ENCODE data around the gene GRK6. TPM values are rescaled to one million over a fixed set of nuclear protein-coding genes. Genes with fewer than 3 reads are reported as not detected.
A peak's percentile ranks its signal among the peaks of the same experiment; 100 is the strongest.

The GRK6 gene
- total RNA-seq, 1 donor from 2014 or later: 149 TPM

- no peaks in the 10 kb centered on the region for H3K27me3 Mint-ChIP-seq
- DNase-seq: peak; percentile 100
- peaks cover 52% of the 10 kb centered on the region for H3K4me1 Mint-ChIP-seq
- intact Hi-C loops (cut with micrococcal nuclease): loop anchor here (1.0 to 5.0 kb wide), 6 partner anchors 29 to 419 kb away; partner anchors contain the start of genes PDLIM7 and UIMC1
- peak overlapping the region; percentile 93 for H3K4me3 Mint-ChIP-seq
- H3K36me3 Mint-ChIP-seq (ENCODE audit: low read depth): peaks cover 30% of the 10 kb centered on the region
- H3K27ac Mint-ChIP-seq: peak overlapping the region; percentile 98
- H3K9me3 Mint-ChIP-seq: no peaks in the 10 kb centered on the region
Observed at GRCh38 chr5:177425801-177426565, 493 bp upstream of the GRK6 start.

- Mint-ChIP-seq H3K27ac (peak overlapping the region; percentile 94), H3K4me1 (peaks cover 63% of the 10 kb centered on the region), H3K36me3 (ENCODE audit: low read depth) (peaks cover 39% of the 10 kb centered on the region), H3K27me3 (no peaks in the 10 kb centered on the region), H3K4me3 (peak overlapping the region; percentile 96), H3K9me3 (no peaks in the 10 kb centered on the region)
- intact Hi-C loops (cut with micrococcal nuclease): loop anchor here (2.0 to 5.0 kb wide), 2 partner anchors 63 to 420 kb away; partner anchors contain the start of gene UIMC1
- no peak for DNase-seq
Observed at GRCh38 chr5:177427211-177427822, 841 bp downstream of the GRK6 start.

- DNase-seq: peak; percentile 77
- H3K4me1 Mint-ChIP-seq: peaks cover 66% of the 10 kb centered on the region
- H3K9me3 Mint-ChIP-seq: no peaks in the 10 kb centered on the region
- H3K4me3 Mint-ChIP-seq: peak overlapping the region; percentile 96
- H3K36me3 Mint-ChIP-seq (ENCODE audit: low read depth): peaks cover 41% of the 10 kb centered on the region
- no peaks in the 10 kb centered on the region for H3K27me3 Mint-ChIP-seq
- intact Hi-C loops (cut with micrococcal nuclease): loop anchor here (2.0 to 5.0 kb wide), 2 partner anchors 63 to 421 kb away; partner anchors contain the start of gene UIMC1
- H3K27ac Mint-ChIP-seq: peak overlapping the region; percentile 94
Observed at GRCh38 chr5:177427919-177428573, 1.6 kb downstream of the GRK6 start.

- Mint-ChIP-seq H3K4me3 (peak overlapping the region; percentile 96), H3K27ac (peak overlapping the region; percentile 94), H3K36me3 (ENCODE audit: low read depth) (peaks cover 45% of the 10 kb centered on the region), H3K9me3 (no peaks in the 10 kb centered on the region), H3K4me1 (peaks cover 68% of the 10 kb centered on the region), H3K27me3 (no peaks in the 10 kb centered on the region)
- DNase-seq: peak; percentile 69
- intact Hi-C loops (cut with micrococcal nuclease): loop anchor here (1.0 to 5.0 kb wide), 4 partner anchors 18 to 421 kb away; partner anchors contain the start of genes PRR7 and UIMC1
Observed at GRCh38 chr5:177428574-177429217, 2.2 kb downstream of the GRK6 start.

GRCh38 chr5:177429248-177430040, 3.0 kb downstream of the GRK6 start:
- Mint-ChIP-seq H3K4me3 (peak overlapping the region; percentile 96), H3K27ac (peak overlapping the region; percentile 94), H3K27me3 (no peaks in the 10 kb centered on the region), H3K36me3 (ENCODE audit: low read depth) (peaks cover 51% of the 10 kb centered on the region), H3K9me3 (no peaks in the 10 kb centered on the region), H3K4me1 (peaks cover 72% of the 10 kb centered on the region)
- DNase-seq: peak; percentile 94
- intact Hi-C loops (cut with micrococcal nuclease): loop anchor here (1.0 to 5.0 kb wide), 4 partner anchors 17 to 422 kb away; partner anchors contain the start of genes PRR7 and UIMC1

GRCh38 chr5:177430140-177430951, 3.9 kb downstream of the GRK6 start:
- peaks cover 57% of the 10 kb centered on the region for H3K36me3 Mint-ChIP-seq (ENCODE audit: low read depth)
- intact Hi-C loops (cut with micrococcal nuclease): no loop called here

DNA sequence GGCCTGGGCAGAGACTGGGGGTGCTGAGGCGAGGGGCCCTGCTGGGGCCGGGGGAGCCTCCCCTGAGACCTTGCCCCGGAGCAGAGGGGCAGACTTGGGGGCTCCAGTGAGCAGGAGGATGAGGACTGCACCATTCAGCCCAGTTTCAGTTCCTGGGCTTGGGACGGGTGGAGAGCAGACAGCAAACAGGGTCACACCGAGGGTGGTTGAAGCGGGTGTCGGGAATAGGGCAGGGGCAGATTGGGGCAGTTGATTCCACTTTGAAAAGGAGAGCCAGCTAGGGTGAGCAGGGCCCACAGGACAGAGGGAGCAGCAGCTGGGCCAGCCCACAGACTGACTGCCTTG, 4.5 kb downstream of the GRK6 start:
- Mint-ChIP-seq H3K27ac (peak overlapping the region; percentile 94), H3K9me3 (no peaks in the 10 kb centered on the region), H3K27me3 (no peaks in the 10 kb centered on the region), H3K36me3 (ENCODE audit: low read depth) (peaks cover 62% of the 10 kb centered on the region), H3K4me1 (peaks cover 61% of the 10 kb centered on the region), H3K4me3 (peak overlapping the region; percentile 96)
- no peak for DNase-seq
- intact Hi-C loops (cut with micrococcal nuclease): no loop called here

More at GRCh38 chr5:177430140-177430951, 3.9 kb downstream of the GRK6 start:
- H3K27me3 Mint-ChIP-seq: no peaks in the 10 kb centered on the region
- peaks cover 65% of the 10 kb centered on the region for H3K4me1 Mint-ChIP-seq
- no peaks in the 10 kb centered on the region for H3K9me3 Mint-ChIP-seq
- no peak for DNase-seq
- H3K4me3 Mint-ChIP-seq: peak overlapping the region; percentile 96
- peak overlapping the region; percentile 94 for H3K27ac Mint-ChIP-seq

DNA sequence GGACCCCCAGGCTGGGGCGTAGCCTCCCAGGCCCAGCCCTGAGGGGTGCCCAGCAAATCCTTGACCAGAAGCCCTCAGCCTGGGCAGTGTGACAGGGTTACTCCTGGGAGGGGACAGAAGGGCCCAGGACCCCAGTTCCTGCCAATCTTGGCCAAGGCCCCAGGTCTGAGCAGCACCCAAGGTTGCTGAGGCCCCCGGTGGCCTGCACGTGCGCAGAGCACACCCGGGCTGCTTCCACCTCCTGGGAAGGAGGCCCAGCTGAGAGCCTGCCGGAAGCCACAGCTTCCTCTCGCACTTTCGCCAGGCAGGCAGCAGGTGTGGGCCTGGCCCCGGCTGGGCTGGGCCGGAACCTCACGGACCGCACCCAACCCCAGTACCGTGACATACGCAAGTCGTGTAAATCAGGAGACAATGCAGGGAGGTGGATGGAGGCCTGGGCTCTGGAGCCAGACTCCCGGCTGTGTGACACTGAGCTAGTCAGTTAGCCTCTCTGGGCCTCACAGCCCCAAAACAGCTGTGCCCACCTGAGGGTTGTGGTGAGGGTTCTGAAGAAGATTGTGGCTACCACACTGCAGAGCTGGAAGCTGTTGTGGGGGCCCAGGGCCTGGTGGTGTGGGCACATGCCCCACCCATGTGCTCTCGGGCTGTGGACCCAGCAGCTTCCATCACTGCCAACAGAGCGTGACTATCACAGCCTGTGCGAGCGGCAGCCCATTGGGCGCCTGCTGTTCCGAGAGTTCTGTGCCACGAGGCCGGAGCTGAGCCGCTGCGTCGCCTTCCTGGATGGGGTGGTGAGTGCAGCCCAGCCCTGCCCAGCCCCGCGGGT, 5.1 kb downstream of the GRK6 start:
- DNase-seq: peak; percentile 92
- H3K27me3 Mint-ChIP-seq: no peaks in the 10 kb centered on the region
- peaks cover 57% of the 10 kb centered on the region for H3K4me1 Mint-ChIP-seq
- H3K9me3 Mint-ChIP-seq: no peaks in the 10 kb centered on the region
- H3K27ac Mint-ChIP-seq: peak overlapping the region; percentile 94
- H3K36me3 Mint-ChIP-seq (ENCODE audit: low read depth): peaks cover 64% of the 10 kb centered on the region
- intact Hi-C loops (cut with micrococcal nuclease): no loop called here
- peak overlapping the region; percentile 96 for H3K4me3 Mint-ChIP-seq

DNA sequence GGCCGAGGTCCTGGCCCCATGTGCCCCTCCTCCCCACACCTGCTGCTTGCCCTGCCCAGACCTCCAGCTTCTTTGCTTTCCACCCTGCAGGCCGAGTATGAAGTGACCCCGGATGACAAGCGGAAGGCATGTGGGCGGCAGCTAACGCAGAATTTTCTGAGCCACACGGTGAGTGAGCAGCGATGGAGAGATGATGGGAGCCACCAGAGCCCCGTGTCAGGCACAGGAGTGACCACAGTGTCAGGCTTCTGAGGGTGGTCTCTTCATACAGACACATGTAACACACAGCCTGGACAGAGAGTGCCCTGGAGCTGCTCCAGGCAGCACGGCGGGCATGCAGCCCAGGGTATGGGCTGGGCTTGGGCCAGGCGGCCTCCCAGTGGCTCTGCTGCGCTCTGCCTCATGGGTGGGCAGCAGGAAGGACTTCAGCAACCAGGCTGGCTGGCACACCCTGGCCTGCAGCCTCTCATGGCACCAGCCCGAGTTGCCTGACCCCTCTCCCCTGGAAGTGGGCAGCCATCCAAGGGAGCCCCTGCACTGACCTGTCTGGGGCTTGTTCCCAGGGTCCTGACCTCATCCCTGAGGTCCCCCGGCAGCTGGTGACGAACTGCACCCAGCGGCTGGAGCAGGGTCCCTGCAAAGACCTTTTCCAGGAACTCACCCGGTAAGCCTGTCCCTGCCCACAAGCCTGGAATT, 5.8 kb downstream of the GRK6 start:
- Mint-ChIP-seq H3K27me3 (no peaks in the 10 kb centered on the region), H3K36me3 (ENCODE audit: low read depth) (peaks cover 69% of the 10 kb centered on the region), H3K27ac (peak overlapping the region; percentile 94), H3K4me3 (peak overlapping the region; percentile 96), H3K4me1 (peaks cover 60% of the 10 kb centered on the region), H3K9me3 (no peaks in the 10 kb centered on the region)
- no peak for DNase-seq
- intact Hi-C loops (cut with micrococcal nuclease): no loop called here

GRCh38 chr5:177432839-177433657, 6.6 kb downstream of the GRK6 start:
- DNase-seq: no peak
- Mint-ChIP-seq H3K4me3 (peak overlapping the region; percentile 52), H3K27me3 (no peaks in the 10 kb centered on the region), H3K4me1 (peaks cover 56% of the 10 kb centered on the region), H3K36me3 (ENCODE audit: low read depth) (peaks cover 71% of the 10 kb centered on the region), H3K27ac (peak overlapping the region; percentile 80), H3K9me3 (no peaks in the 10 kb centered on the region)
- intact Hi-C loops (cut with micrococcal nuclease): no loop called here
